ENCODE results near the gene CNPY1.
"Not testable (repeated sequence)": the region's sequence is repeated elsewhere in the genome, so short reads cannot be mapped to it uniquely, and the experiment has no call there.

CNPY1 gene

GRCh38 chr7:155569681-155570080, 23.3 kb upstream of the CNPY1 start:
- DNase-seq (no peak), ATAC-seq (no peak)
- Mint-ChIP-seq H3K27ac (no peak overlapping the region), H3K4me1 (no peaks in the 10 kb centered on the region), H3K9me3 (no peaks in the 10 kb centered on the region), H3K36me3 (ENCODE audit: low read depth) (no peaks in the 10 kb centered on the region), H3K4me3 (no peak overlapping the region), H3K27me3 (peaks cover 8% of the 10 kb centered on the region)

GRCh38 chr7:155568842-155569494, 22.6 kb upstream of the CNPY1 start:
- ATAC-seq: no peak
- H3K4me3 Mint-ChIP-seq: no peak overlapping the region
- H3K27me3 Mint-ChIP-seq: peaks cover 8% of the 10 kb centered on the region
- H3K4me1 Mint-ChIP-seq: no peaks in the 10 kb centered on the region
- H3K27ac Mint-ChIP-seq: no peak overlapping the region
- no peaks in the 10 kb centered on the region for H3K9me3 Mint-ChIP-seq
- H3K36me3 Mint-ChIP-seq (ENCODE audit: low read depth): no peaks in the 10 kb centered on the region
- DNase-seq: no peak

- no peak for DNase-seq
- Mint-ChIP-seq H3K36me3 (ENCODE audit: low read depth) (no peaks in the 10 kb centered on the region), H3K4me3 (no peak overlapping the region), H3K4me1 (no peaks in the 10 kb centered on the region), H3K27ac (no peak overlapping the region), H3K9me3 (no peaks in the 10 kb centered on the region), H3K27me3 (peaks cover 8% of the 10 kb centered on the region)
- no peak for ATAC-seq
These were observed 21.9 kb upstream of the CNPY1 start for GRCh38 chr7:155568333-155568660.

DNA sequence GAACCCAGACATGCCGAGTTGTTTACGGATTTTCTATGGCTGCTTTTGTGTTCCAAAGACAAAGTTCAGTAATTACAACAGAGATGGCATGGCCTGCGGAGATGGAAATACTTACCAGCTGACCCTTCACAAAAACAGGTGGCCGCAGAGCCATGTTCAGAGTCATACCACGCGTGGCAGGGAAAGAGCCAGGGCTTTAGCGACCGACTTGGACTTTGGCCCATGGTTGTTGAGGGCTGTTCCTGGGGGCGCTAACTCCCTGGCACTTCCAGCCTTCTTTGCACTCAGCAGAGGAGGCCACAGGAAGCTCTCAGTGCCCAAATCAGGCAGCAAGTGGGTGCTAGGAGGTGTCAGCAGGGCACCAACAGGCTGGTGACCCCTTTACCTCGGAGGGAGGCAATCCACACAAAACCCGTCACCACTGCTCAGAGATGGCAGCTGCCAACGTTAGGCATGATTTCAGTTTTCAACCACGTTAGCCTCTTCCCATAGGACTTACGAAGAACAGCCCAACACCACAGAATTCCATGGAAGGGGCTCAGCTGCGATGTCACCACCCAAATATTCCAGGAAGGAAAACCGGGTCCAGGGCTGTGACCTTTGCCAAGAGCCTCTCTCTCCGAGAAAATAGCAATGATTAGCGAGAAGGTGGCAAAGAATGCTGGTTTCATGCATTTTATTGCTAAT, 21.4 kb upstream of the CNPY1 start:
- H3K27ac Mint-ChIP-seq: no peak overlapping the region
- ATAC-seq (no peak), DNase-seq (no peak)
- no peak overlapping the region for H3K4me3 Mint-ChIP-seq
- H3K9me3 Mint-ChIP-seq: no peaks in the 10 kb centered on the region
- H3K27me3 Mint-ChIP-seq: peaks cover 6% of the 10 kb centered on the region
- no peaks in the 10 kb centered on the region for H3K4me1 Mint-ChIP-seq
- H3K36me3 Mint-ChIP-seq (ENCODE audit: low read depth): no peaks in the 10 kb centered on the region

DNA sequence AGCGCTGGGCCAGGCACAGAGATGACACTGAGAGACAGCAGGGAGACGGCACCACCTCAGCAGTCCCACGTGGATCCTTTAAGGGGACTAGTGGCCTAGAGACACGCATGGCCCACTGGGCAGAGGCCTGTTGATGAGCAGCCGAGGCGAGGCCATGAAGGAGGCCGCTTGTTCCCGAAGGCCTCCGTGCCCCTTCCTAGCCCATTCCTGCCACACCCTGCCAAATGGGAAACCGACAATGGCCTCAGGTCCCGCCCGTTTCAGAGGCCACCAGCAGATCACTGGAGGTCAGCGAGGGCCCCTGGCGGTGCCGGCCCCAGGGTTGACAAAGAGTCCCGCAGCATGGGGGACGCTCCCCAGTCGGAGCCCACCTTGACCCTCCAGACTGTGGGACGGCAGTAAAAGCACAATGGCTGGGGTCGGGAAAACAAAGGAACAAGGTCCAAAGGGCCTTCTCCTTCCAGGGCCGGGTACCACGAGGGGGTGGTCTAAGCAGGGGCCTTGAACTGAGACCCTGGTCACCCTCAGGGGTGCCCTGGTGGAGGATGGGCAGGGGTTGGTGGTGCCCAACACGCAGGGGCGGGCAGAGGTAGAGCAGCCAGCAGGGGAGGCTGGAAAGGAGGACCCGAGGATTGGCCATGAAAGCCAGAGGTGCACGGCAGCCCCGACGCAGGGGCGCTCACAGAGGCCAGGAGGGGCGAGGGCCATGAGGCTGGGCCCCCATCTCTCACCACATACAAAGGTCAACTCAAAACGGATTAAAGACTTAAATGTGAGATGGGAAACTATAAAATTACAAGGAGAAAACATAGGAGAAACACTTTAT, 19.9 kb upstream of the CNPY1 start:
- Mint-ChIP-seq H3K9me3 (no peaks in the 10 kb centered on the region), H3K4me3 (no peak overlapping the region), H3K27ac (no peak overlapping the region), H3K4me1 (no peaks in the 10 kb centered on the region), H3K27me3 (peaks cover 5% of the 10 kb centered on the region), H3K36me3 (ENCODE audit: low read depth) (no peaks in the 10 kb centered on the region)
- DNase-seq (no peak), ATAC-seq (no peak)

GRCh38 chr7:155565596-155565995, 19.2 kb upstream of the CNPY1 start:
- no peaks in the 10 kb centered on the region for H3K9me3 Mint-ChIP-seq
- no peaks in the 10 kb centered on the region for H3K36me3 Mint-ChIP-seq (ENCODE audit: low read depth)
- no peak for DNase-seq
- no peak for ATAC-seq
- H3K27me3 Mint-ChIP-seq: peaks cover 6% of the 10 kb centered on the region
- H3K27ac Mint-ChIP-seq: no peak overlapping the region
- no peak overlapping the region for H3K4me3 Mint-ChIP-seq
- no peaks in the 10 kb centered on the region for H3K4me1 Mint-ChIP-seq

GRCh38 chr7:155562976-155563375, 16.6 kb upstream of the CNPY1 start:
- not testable (repeated sequence) for H3K27ac Mint-ChIP-seq; H3K9me3 Mint-ChIP-seq; H3K36me3 Mint-ChIP-seq (ENCODE audit: low read depth); H3K4me1 Mint-ChIP-seq; H3K27me3 Mint-ChIP-seq; DNase-seq; H3K4me3 Mint-ChIP-seq; ATAC-seq

- Mint-ChIP-seq H3K4me3 (no peak overlapping the region), H3K9me3 (no peaks in the 10 kb centered on the region)
These were observed 15.7 kb upstream of the CNPY1 start for GRCh38 chr7:155562106-155562505.

DNA sequence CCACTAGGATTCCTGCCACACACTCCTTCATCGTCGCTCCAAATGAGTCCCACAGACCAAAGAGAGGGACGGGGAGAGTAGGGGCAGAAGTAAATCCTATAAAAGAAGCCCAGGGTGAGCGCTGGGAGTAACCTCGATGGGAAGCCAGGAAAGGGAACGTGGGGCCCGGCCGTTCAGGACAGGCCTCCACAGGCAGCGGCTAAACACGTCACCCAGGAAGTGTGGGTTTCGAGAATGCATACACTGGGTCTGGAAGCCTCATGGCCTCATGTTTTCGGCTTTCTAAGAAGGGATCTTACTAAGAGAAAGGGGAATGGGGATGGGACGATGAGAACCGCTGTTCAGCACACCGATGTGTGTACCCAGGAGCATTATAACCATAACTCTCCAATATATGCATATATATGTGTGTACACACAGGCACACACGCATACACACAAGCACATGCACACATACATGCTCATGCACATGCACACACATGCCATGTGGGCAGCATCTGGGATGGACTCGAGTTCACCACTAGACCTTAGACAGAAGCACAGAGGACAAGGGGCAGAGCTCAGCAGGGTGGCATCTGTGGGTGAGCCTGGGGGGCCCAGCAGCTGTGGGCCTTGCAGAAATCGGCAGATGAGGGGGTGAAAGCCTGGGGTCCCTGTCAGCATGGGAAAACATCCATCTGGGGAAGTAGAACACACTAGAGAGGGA, 14.8 kb upstream of the CNPY1 start:
- no peak for ATAC-seq
- Mint-ChIP-seq H3K27ac (no peak overlapping the region), H3K4me3 (no peak overlapping the region), H3K9me3 (no peaks in the 10 kb centered on the region), H3K4me1 (no peaks in the 10 kb centered on the region), H3K27me3 (peaks cover 8% of the 10 kb centered on the region), H3K36me3 (ENCODE audit: low read depth) (no peaks in the 10 kb centered on the region)
- no peak for DNase-seq

More at GRCh38 chr7:155562106-155562505, 15.7 kb upstream of the CNPY1 start:
- ATAC-seq (no peak), DNase-seq (no peak)
- peaks cover 8% of the 10 kb centered on the region for H3K27me3 Mint-ChIP-seq
- no peak overlapping the region for H3K27ac Mint-ChIP-seq
- no peaks in the 10 kb centered on the region for H3K36me3 Mint-ChIP-seq (ENCODE audit: low read depth)
- no peaks in the 10 kb centered on the region for H3K4me1 Mint-ChIP-seq

GRCh38 chr7:155560196-155560885, 14.0 kb upstream of the CNPY1 start:
- Mint-ChIP-seq H3K27ac (no peak overlapping the region), H3K9me3 (no peaks in the 10 kb centered on the region), H3K36me3 (ENCODE audit: low read depth) (no peaks in the 10 kb centered on the region), H3K27me3 (peaks cover 8% of the 10 kb centered on the region), H3K4me1 (no peaks in the 10 kb centered on the region), H3K4me3 (no peak overlapping the region)
- no peak for ATAC-seq
- no peak for DNase-seq

- Mint-ChIP-seq H3K36me3 (ENCODE audit: low read depth) (no peaks in the 10 kb centered on the region), H3K27me3 (peaks cover 8% of the 10 kb centered on the region), H3K27ac (no peak overlapping the region), H3K9me3 (no peaks in the 10 kb centered on the region), H3K4me1 (no peaks in the 10 kb centered on the region), H3K4me3 (no peak overlapping the region)
- no peak for DNase-seq
- ATAC-seq: no peak
These were observed 13.3 kb upstream of the CNPY1 start for GRCh38 chr7:155559519-155560108.

GRCh38 chr7:155558961-155559360, 12.6 kb upstream of the CNPY1 start:
- Mint-ChIP-seq H3K27ac (no peak overlapping the region), H3K27me3 (peaks cover 8% of the 10 kb centered on the region), H3K9me3 (no peaks in the 10 kb centered on the region), H3K36me3 (ENCODE audit: low read depth) (no peaks in the 10 kb centered on the region), H3K4me1 (no peaks in the 10 kb centered on the region), H3K4me3 (no peak overlapping the region)
- ATAC-seq: no peak
- no peak for DNase-seq

DNA sequence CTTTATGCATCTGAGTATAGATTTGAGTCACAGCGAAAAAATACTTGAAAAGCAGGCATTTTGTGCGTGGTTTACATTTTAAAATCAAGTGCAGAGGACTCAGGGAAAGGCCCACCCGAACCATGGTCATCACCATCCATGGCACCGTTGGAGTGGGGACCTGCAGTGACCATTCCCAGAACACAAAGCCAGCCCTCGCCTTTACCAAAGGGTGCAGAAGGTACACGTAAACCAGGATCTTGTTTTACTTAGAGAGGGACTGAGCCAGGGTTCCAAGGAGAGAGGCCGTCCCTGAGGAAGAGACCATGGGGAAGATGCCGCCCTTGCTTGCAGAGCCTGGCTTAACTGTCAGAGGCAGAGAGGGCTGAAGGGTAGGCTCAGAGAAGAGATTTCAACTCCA, 12.0 kb upstream of the CNPY1 start:
- ATAC-seq: no peak
- DNase-seq: no peak
- no peaks in the 10 kb centered on the region for H3K9me3 Mint-ChIP-seq
- H3K4me1 Mint-ChIP-seq: no peaks in the 10 kb centered on the region
- H3K4me3 Mint-ChIP-seq: no peak overlapping the region
- peaks cover 8% of the 10 kb centered on the region for H3K27me3 Mint-ChIP-seq
- no peak overlapping the region for H3K27ac Mint-ChIP-seq
- no peaks in the 10 kb centered on the region for H3K36me3 Mint-ChIP-seq (ENCODE audit: low read depth)

DNA sequence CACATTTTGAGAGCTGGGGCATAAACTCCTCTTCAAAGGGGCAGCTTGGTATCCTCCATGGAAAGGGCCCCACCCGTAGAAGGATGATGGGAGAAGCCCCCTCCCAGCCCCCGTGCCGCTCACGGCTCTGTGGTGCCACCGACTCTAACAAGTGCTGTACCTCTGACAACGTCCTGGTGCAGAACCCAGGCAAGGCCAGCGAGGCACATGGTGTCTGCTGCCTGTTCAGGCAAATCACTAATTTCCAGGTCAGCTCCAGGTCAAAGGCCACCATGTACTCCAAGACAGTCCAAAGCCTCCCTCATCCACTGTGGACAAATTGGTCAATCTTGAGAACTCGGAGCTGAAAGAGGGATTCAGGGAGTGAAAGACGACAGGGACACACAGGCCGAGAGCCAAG, 11.4 kb upstream of the CNPY1 start:
- Mint-ChIP-seq H3K36me3 (ENCODE audit: low read depth) (no peaks in the 10 kb centered on the region), H3K4me3 (no peak overlapping the region), H3K9me3 (no peaks in the 10 kb centered on the region), H3K27me3 (peaks cover 8% of the 10 kb centered on the region), H3K4me1 (no peaks in the 10 kb centered on the region), H3K27ac (no peak overlapping the region)
- ATAC-seq (no peak), DNase-seq (no peak)
